ENCODE measurements around the gene XAGE1B. TPM values are rescaled to one million over a fixed set of nuclear protein-coding genes. Genes with fewer than 3 reads are reported as not detected.
"Not testable (repeated sequence)": the region's sequence is repeated elsewhere in the genome, so short reads cannot be mapped to it uniquely, and the experiment has no call there.

Gene XAGE1B
- not detected in 2 replicates for total RNA-seq

DNA sequence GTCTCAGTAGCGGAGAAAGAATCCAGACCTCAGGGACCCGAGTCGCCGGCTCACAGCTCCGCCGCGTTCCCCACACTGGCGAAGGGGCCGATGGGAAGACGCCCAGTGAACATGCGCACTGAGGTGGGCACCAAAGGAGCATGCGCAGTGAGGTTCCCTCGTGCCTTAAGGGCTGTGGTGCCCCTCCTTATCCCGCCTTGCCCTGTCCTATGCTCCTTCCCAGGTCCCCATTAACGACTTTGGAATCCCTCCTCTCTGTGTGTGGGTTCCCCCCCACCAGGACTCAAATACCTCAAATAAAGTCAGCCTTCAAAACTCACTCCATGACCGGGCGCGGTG, at the start of gene XAGE1B:
TSS of gene XAGE1B (minus strand) at position 77 of the 339 bp plus-strand sequence. CDS start 1,536 bp downstream, outside the sequence.
- DNase-seq (ENCODE audit: low read depth, low spot score): not testable (repeated sequence)

GRCh38 chrX:52563105-52563504, 46.2 kb upstream of the XAGE1B start:
- DNase-seq (ENCODE audit: low read depth, low spot score): no peak

DNA sequence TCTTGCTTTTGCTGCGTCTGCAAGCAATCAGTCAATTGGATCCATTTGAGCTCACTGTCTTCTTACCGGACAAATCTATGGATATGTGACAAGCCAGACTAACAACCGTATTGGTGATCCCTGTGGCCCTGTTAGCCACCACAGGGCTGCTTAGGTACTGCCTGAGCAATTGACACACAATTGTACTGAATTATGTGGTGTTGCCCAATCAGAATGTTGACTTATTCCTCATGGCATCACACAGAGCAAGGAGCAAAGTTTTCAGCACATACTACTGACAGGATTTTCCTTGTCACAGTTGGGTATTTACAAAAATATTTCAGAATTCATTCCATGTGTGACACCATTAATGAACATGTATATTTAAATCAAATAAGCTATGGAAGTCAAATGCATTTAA, 41.3 kb upstream of the XAGE1B start:
- DNase-seq (ENCODE audit: low read depth, low spot score): no peak

GRCh38 chrX:52556741-52557140, 39.9 kb upstream of the XAGE1B start:
- no peak for DNase-seq (ENCODE audit: low read depth, low spot score)

- no peak for DNase-seq (ENCODE audit: low read depth, low spot score)
Measured at GRCh38 chrX:52553995-52554642, 37.3 kb upstream of the XAGE1B start.

DNA sequence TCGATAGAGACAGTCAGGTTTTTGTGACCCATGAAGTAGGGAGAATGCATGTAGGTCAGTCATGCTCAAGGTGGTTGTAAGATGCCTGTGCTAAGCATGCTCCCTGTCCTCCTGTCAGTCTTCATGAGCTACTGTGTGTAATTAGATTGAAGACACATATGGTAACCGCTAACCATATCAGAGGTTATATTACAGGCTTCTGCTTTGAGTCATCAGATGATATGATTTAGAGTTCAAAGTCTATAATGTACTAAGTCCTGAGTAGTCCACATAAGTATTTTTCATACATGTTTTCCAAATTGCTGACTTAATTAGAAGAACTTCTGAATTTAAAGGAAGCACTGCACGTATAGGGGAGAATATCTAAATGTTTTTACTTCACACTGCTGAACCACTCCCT, 31.9 kb upstream of the XAGE1B start:
- DNase-seq (ENCODE audit: low read depth, low spot score): not testable (repeated sequence)

DNA sequence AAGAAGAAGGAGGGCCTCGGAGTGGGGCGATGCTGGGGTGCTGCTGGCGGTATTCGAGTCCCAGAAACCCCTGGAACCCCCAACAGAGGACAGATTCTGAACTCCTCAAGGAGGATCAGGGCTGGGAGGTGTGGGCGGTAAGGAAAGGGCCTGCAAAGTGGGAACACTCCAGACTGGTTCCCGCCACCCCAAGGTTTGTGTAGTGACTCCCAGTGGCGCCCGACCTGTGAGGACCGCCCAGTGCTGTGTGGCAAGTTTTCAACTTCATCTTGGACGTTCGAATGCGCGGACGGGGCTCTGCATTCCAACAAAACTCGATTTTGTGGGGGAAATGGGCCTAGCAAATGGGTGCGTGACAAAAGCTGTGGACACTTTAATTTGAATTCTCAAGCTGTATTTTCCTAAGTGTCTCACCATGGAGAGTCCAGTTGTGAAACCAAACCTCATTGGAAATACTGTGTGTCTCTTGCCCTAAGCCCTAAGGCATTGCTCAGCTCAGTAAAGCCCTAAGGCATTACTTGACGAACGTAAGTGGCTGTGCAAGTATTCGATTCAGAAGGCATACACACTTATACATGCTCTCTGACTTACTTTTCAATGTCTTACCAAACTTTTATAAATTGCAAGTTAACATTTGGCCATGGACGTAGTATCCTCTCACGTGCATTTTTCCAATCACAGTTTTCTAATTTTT, 27.4 kb upstream of the XAGE1B start:
- no peak for DNase-seq (ENCODE audit: low read depth, low spot score)

GRCh38 chrX:52542311-52542710, 25.4 kb upstream of the XAGE1B start:
- no peak for DNase-seq (ENCODE audit: low read depth, low spot score)

- DNase-seq (ENCODE audit: low read depth, low spot score): not testable (repeated sequence)
Measured at GRCh38 chrX:52541051-52541450, 24.2 kb upstream of the XAGE1B start.

DNA sequence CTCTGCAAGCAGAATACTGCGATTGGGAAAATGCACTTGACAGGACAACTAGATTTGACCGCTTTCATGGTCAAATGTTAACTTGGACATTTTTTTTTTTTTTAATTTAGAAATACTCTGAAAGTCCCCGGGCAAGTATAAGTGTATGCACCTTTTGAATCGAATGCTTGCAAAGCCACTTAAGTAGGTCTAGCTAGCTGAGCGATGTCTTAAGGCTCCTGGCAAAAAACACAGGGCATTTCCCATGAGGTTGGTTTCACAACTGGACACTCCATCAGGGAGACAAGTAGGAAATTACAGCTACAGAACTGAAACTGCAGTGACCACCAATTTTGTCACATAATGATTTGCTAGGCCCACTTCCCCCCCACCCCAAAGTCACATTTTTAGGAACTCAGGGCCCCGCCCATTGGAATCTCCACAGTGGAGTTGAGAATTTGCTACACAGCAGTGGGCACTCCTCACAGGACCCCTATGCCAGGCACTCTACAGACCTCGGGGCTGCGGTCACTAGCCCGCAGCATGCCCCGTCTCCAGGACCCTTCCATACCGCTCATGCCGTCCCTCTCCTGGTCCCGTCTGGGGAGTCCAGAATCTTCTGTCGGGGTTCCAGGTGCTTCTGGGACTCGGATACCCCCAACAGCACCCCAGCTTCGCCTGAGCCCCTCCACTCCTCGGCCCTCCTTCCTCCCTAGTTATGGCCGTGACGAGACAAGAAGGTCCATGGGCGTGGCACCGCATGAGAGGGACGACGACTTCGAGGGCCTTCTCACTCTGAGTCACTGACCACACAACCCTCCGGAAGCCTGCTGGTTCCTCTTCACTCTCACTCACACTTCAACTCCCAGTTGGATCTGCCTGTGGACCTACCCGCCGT, 515 bp downstream of the XAGE1B start:
- not testable (repeated sequence) for DNase-seq (ENCODE audit: low read depth, low spot score)

DNA sequence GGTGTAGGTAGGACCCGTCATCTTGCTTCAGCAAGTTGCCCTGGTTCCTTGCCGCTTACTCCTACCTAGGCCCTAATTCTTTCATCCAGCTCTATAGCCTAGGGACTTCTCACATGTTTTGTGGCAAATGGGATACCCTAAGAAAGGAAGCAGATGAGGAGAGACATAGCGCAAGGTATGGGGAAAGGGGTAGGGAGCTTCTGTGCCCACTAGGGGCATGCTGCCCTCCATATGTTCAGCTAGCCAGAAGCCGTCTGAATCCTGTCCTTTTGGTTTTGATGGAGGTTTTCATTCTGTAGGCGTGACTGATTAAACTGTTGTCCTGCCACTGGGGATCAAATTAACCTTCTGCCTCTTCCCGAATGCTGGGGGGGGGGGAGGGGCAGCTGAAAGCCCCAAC, 5.7 kb downstream of the XAGE1B start:
- DNase-seq (ENCODE audit: low read depth, low spot score): not testable (repeated sequence)

DNA sequence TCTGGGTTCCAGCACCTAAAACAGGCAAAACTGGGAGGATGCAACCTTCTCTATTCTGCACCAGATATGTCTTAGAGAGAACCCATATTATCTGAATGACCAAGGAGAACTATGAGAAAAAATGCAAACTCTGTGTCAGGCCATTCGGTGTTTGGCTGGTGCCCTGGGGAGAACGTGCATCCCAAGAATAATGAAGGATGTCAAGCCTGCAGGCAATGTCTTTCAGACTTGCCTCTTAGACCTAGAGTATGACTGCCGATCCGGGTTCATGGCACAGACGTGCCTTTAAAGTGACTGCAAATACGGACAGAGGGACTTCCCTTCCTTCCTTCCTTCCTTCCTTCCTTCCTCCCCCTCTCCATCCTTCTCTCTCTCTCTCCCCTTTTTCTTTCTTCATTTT, 6.9 kb downstream of the XAGE1B start:
- DNase-seq (ENCODE audit: low read depth, low spot score): no peak

DNA sequence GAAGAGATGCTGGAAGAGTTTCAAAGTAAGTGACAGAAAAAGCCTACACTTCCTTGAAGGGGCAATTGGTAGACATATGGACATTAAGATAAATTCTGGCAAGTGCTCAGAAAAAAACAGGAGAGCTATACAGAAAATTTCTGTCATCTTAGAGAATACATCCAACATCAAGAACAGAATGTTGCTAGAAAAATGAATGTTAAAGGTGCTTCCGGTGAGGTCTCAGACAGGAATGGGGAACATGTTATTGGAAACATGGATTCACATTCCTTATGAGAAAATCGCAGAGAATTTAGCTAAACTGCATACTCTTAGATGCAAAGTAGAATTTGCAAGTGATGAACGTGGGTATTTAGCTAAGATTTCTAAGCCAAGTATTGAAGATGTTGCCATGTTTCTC, 9.5 kb downstream of the XAGE1B start:
- DNase-seq (ENCODE audit: low read depth, low spot score): no peak

DNA sequence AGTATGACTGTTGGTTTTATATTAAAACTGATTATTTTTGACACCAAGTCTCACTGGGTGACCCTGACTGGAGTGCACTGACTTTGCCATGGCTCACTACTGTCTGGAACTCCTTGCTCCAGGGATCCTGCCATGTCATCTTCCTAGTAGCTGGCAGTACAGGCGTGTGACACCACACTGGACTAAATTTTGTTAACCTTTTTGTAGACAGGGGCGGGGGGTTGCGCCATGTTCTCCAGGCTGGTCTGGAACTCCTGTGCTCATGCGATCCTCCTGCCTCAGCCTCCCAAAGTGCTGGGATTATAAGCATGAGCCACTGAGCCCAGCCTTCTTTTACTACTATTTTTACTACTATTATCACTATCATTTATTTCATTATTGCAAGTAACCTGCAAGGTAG, 12.3 kb downstream of the XAGE1B start:
- DNase-seq (ENCODE audit: low read depth, low spot score): no peak

- DNase-seq (ENCODE audit: low read depth, low spot score): not testable (repeated sequence)
Measured at GRCh38 chrX:52501362-52501761, 15.5 kb downstream of the XAGE1B start.

DNA sequence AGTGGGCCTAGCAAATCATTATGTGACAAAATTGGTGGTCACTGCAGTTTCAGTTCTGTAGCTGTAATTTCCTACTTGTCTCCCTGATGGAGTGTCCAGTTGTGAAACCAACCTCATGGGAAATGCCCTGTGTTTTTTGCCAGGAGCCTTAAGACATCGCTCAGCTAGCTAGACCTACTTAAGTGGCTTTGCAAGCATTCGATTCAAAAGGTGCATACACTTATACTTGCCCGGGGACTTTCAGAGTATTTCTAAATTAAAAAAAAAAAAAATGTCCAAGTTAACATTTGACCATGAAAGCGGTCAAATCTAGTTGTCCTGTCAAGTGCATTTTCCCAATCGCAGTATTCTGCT, 20.5 kb downstream of the XAGE1B start:
- DNase-seq (ENCODE audit: low read depth, low spot score): not testable (repeated sequence)

DNA sequence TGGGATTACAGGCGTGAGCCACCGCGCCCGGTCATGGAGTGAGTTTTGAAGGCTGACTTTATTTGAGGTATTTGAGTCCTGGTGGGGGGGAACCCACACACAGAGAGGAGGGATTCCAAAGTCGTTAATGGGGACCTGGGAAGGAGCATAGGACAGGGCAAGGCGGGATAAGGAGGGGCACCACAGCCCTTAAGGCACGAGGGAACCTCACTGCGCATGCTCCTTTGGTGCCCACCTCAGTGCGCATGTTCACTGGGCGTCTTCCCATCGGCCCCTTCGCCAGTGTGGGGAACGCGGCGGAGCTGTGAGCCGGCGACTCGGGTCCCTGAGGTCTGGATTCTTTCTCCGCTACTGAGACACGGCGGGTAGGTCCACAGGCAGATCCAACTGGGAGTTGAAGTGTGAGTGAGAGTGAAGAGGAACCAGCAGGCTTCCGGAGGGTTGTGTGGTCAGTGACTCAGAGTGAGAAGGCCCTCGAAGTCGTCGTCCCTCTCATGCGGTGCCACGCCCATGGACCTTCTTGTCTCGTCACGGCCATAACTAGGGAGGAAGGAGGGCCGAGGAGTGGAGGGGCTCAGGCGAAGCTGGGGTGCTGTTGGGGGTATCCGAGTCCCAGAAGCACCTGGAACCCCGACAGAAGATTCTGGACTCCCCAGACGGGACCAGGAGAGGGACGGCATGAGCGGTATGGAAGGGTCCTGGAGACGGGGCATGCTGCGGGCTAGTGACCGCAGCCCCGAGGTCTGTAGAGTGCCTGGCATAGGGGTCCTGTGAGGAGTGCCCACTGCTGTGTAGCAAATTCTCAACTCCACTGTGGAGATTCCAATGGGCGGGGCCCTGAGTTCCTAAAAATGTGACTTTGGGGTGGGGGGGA, 21.1 kb downstream of the XAGE1B start, which contains the start of gene XAGE1A:
TSS of gene XAGE1A (plus strand) at position 264 of the 874 bp plus-strand sequence. CDS start 1,554 bp downstream, outside the sequence.
- not testable (repeated sequence) for DNase-seq (ENCODE audit: low read depth, low spot score)

GRCh38 chrX:52471301-52471700, 45.6 kb downstream of the XAGE1B start:
- not testable (repeated sequence) for DNase-seq (ENCODE audit: low read depth, low spot score)

All from pulmonary artery endothelial cell (primary cell).